Renal pelvis (tissue), 4 donors: Measurements from ENCODE around the gene SFXN2. TPM values are rescaled to one million over a fixed set of nuclear protein-coding genes. Genes with fewer than 3 reads are reported as not detected.

Experiments used
- DNase-seq: peaks from one replicate; pipeline ENCODE4 v3.0.0-alpha.2; 2013
- polyA plus RNA-seq, 3 donors: library from polyadenylated mRNA; unstranded; fragments of 120-200 nt; gene quantifications; one replicate each; pipeline ENCODE4 v1.2.1, GENCODE V29; 2013; ENCODE audit not compliant: insufficient read length in 3 of 3

Gene SFXN2
- polyA plus RNA-seq, 3 donors: 53.6 to 80.0 (median 70.4) TPM

DNA sequence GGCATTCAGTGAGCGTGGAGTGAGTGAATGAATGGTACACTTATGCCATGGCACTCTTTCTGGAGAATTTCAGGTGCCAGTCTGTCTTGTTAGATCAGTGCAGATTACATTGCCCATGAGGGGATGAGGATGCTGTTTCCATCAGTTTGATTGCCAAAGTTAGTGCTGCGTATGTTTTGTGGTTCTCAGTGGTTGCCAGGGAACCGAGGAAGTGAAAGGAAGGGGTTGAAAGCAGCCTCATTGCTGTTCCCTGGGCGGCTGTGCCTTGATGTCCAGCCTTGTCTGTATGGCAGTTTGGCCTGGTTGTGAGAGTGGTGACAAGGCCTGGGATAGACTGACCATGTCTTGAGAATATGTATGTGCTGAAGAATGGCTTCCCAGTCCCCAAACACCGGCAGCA lies 59.5 kb downstream of the SFXN2 start:
- no peak for DNase-seq

DNA sequence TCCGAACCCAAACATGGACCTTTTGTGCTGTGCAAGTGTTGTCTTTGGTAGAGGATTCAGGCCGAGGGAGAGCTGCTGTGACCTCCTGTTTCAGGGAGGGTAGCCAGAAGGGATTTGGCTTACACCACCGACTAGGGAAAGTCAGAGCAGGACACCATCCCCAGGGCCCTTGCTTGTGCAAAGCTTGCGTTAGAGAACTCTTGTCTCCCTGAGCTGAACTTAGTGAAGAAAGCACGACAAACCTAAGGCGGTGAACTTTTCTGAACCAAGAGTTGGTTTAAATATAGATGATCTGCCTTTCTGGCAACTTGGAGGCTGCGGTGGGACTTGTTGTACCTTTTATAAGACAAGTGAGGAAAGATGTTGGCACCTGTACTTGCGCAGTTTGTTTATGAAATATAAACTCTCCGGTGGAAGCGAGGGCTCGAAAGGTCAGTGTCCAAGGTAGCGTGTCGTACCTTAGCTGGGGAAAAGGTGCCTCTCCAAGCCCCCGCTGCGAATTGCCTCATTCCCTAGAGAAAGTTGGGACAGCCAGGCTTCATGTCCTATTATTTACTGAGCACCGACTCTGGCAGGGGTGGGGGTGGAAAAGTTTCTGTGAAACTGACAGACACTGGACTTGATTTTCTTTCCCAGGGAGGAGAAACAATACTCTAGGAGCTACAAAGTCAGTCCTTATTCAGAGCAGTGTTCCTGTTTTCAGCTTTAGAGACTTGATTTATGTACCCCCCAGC lies 60.9 kb downstream of the SFXN2 start:
- DNase-seq: no peak

DNA sequence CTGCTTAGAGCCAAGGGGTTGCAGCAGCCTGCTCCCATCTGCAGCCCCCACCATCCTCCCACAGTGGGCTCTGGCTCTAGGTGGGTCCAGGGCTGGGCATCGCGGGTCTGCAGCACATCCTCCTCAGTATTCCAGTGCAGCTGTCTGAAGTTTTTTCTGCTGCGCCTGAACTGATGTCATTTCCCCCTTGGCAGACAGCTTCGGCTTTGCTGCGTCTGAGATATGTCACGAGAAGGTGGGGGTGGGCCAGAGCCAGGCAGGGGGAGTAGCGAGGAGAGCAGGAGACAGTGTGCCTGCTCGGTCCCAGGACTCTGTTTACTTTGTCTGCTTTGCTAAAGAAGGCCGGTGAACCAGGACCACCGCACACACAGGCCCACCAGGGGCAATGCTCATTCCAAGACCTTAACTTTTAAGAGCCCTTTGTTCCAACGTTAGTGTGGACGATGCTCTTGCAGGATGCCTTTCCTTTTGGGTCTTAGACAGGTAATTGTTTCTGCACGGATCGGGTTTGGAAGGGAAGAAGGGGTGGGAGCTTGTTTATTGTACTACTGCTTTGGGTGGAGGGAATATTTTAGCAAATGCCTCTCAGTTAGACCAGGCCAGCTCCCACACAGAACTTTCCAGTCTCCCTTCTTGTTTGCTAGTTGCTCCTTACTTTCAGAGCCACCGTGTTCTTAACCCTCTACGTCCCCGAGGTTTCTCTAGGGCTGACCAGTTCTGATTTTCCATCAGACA lies 61.7 kb downstream of the SFXN2 start:
- DNase-seq: peak; percentile 90

DNA sequence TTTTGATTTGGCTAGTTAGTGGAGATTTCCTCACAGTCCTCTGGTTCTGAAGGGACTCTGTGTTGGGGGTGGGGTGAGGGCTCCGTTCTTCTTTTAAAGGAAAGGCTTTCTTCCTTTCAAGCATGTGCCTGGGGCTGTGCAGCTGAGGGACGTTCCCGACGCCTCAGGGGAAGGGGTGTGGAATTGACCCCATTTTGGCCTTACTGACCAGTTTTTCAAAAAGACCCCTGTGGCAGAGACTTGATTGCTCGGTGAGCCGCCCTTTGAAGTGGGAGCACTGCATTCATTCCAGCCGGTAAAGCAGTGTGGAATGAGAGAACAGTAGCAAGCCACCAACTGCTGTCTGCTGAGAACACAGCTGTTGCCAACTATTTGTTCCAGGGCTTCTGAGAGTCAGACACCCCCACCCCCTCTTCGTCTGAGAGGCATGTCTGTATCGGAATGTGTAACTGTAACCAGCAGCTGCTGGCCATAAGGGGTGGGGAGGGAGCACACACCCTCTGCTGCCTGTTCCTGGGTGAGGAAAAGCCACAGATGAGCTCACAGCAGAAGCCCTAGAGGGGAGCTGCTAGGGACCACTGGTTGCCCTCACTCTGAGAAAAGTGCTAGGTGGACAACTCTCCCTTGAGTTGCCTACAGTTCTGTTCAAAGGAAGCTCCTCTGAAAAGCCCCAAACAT lies 62.5 kb downstream of the SFXN2 start:
- peak; percentile 95 for DNase-seq

DNA sequence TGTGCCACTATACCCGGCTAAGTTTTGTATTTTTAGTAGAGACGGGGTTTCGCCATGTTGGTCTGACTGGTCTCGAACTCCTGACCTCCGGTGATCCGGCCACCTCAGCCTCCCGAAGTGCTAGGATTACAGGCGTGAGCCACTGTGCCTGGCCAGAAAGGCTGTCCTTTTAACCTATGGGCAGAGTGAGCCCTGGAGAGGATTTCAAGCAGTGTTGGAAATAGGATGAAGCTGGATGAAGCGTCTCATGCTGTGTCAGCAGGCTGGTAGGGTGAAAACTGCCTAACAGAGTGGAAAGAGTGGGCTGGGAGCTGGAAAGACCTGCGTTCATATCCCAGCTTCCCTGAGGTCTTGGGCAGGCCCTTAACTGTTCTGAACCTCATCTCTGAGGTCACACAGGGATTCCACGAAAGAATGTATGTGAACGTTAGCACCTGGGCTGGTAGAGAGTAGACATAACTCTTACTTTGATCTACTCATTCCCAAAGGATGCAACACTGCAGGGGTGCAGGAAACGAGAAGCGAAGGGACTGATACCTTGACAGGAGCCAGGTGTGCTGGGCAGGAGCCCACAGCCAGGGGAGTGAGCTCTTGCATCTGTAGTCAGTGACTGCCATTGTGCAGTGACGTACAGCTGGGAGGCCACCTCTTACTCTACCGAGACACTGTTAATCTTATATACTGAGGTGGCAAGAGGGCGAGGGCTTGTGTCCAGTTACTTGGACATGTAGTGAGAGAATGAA lies 63.4 kb downstream of the SFXN2 start:
- no peak for DNase-seq

DNA sequence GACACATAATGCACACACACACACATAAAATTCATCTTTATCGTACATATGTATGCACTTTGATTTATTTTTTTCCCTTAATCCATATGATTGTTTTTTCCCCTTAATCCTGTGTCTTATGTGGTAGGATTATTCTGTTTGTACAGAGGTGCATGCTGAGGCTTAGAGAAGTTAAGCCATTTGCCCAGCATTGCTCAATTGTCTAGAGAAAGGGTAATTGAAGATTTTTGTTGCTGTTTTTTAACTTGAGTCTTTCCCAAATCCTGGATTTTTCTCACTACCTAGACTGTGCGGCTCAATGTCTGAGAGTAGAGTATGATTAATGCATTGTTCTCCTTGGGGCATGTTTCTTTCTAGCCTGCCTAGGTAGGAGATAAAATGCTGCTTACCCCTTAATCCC lies 64.3 kb downstream of the SFXN2 start:
- DNase-seq: no peak

DNA sequence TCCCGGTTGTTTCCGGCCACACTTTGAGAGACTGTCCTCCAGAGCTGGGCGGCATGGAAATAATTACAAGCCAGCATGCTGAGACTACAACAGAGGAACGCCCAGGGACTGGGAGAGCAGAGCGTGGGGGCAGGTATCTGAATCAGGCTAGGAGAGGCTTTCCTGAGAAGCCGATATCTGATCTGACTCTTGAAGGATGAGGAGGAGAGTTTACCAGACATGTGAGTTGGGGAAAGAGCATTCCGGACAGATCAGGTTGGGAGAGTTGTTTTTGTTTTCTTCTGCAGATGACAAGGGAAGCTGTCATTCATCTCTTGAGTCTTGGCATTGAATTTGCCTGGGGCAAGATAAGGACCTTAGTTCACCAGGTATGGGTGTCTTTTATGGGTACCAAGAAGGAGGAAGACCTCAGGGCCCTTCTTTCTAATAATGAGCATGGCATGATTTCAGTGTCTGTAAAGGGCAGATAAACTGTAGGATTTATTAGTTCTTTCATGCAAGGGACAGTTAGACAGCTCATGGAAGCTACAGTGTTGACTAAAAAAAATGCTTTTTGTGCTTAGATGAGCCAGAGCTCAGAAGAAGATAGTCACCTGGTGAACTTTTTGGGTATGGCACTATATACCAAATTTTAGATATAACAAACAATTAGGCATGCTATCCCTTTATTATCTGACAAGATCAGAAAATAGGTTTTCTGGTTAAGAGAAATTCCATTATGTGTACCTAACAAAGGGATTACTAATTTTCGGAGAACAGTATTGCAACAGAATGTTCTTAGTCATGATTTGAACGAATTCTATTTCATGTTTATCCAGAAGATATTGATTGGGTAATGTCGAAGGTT lies 65.5 kb downstream of the SFXN2 start:
- DNase-seq: no peak

DNA sequence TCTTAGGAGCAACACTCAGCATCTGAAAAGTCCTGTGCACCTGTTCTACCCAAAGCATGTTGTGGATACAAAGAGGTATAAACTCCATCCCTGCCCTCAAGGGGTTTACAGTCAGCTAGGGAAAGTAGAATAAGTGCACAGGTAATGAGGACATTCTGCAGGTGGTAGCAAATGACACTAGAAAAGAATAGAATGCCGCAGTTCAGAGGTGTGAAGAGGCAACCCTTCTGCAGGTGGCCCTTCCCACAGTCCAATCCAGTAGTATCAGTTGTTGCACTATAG lies 66.0 kb downstream of the SFXN2 start:
- DNase-seq: no peak

DNA sequence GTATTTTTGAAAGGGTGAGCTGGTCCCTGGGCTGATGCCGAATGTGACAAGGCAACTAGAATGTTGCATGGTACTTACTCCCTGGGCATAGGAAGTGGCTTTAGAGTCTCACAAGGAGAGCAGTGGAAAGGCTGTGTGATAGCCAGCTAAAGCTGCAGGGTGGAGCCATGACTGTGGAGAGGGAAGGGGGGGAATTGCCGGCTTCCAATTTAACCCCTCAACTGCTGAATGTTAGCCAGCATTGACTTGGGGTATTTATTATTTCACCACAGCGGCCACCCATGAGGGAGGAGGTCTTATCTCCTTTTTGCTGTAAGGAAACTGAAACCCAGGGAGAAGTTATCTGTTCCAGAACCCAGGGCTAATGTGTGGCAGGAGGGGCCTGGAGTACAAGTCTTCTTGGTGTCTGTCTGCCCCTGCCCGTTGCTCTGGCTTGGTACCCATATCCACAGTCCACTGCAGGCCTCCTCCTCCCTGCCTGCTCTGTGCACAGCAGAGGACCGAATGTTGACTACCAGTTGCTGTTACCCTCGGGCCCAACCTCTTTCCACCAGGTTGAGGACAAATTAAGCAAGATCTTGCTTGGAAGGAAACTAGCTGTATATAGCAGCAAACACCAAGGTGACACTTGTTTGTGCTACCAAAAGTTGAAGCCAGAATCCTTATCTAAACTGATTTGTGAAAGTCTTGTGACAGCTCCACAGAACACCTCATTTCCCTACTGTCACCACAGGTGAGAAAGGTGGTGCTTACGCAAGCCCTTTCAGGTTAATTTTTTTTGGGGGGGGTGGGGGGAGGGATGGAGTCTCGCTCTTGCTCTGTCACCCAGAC lies 66.9 kb downstream of the SFXN2 start:
- no peak for DNase-seq

DNA sequence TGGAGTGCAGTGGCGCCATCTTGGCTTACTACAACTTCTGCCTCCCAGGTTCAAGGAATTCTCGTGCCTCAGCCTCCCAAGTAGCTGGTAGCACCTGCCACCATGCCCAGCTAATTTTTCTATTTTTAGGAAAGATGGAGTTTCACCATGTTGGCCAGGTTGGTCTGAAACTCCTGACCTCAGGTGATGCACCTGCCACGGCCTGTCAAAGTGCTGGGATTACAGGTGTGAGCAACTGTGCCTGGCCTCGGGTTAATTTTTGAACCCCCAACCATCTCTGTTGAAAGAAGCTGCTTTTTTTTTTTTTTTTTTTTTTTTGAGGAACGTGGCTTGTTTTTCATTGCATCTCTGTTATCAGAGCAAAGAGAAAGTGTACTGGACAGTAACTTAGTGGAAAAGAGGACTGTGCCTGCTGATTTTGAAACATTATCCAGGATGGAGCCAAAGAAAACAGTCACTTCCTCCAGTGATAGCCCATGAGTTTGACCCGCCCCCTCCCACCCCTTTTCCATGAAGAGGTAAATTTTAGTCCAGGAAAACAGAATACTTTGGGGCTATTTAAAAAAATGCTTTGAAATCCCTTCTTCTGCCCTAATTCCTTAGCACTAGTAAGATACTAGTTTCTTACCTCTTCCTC lies 67.6 kb downstream of the SFXN2 start:
- DNase-seq: no peak

DNA sequence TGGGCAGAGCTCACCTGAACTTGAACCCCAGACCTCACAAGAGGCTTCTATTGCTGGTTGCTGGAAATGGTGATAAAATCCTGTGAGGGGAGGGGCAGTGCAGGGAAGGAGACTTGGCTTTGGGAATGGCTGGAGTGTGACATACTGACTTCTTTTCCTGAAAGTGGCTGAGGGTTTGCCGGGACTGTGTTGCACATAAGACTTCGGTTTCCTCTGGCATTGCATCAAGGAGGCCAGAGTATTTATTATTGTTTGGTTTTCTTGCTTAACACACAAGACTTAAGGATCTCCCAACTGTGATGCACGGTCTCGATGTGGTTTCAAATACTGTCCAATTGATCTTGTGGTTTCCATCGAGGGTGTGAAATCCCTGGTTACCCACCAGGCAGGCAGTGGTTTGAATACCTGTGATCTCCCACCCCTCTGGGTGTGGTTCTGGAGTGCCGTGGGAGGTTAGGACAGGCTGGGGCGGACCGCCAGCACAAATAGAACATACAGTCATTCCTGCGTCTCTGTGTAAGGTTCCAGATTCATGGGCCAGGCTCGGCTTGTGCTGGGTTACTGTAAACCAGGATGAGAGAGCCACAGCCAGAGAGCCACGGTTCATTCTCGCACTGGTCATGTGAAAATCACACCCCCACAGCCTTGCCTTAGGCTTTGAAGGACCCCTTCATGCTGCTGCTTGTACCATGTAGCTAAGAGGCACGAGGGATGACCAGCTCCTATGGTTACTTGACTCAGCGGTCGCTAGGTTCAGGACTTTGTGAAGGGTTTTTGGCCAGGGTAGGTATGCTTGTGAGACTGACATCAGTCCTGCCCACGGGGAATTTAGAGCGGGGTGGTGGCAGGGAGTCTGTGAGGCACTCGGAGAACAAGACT lies 68.5 kb downstream of the SFXN2 start:
- no peak for DNase-seq

DNA sequence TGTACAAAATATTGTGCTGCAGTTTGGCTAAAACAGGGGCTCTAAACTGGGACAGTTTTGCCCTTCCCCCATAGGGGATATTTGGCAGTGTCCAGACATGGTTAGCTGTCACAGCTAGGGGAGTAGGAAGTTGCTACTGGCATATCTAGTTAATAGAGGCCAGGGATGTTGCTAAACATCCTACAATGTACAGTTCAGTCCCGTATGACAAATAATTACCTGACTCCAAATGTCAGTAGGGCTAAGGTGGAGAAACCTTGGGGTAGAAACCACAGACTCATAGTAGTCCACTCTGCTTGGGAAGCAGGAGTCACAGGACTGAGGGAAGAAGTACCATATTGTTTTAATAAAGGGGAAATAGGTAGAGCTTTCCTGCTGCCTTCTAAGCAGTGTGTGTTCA lies 69.1 kb downstream of the SFXN2 start:
- DNase-seq: no peak

DNA sequence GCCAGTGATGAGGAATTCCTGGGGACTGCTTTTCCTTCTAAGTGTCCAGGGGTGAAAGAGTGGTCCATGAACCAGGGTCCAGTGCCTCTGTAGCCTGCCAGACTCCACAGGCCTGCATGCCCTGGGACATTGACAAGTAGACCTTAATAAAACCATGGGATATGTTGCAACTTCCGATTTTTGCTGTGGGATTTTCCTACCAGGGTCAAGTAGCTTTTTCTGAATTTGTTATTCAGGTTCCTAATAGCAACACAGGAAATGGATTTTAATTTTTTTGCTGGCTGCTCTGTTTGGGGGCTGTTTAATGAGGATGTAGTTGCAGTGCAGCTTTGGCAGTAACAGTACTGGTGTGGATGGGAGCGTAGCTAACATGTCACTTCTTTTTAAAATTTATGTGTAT lies 71.4 kb downstream of the SFXN2 start:
- no peak for DNase-seq

DNA sequence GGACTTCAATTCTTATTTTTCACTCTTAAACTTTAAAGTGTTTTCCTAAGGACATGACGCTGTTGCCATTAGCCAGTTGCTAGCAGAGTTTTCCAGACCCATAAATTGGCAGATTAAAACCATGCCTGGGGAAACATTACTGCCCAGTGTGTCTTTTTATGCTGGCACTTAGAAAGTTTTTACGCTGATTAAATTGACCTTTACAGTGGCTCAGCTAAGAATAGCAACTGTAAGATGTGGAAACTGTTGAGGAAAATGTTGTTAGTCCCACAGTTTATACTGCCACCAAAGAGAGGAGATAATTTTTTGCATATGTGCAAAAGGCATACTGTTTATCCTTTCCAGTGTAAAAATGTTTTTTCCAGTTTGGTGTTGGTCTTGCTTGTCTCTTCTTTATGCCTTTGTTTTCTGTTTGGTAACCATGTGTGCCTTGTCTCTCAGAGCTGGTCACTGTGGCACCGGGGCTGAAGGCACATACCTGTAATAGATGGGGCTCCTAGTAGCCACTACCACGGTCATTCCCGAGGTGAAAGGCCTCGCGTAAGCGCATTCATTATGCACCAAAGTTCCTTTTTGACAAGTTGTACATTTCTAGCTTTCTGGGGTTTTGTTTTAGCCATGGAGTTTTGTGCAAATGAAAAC lies 77.4 kb downstream of the SFXN2 start:
- no peak for DNase-seq
